ENCODE measurements around the gene ZIC3.

Gene ZIC3

GRCh38 chrX:137574102-137574783 lies 8.3 kb downstream of the ZIC3 start:
- no peak for DNase-seq

GRCh38 chrX:137574784-137575293 lies 8.9 kb downstream of the ZIC3 start:
- no peak for DNase-seq

DNA sequence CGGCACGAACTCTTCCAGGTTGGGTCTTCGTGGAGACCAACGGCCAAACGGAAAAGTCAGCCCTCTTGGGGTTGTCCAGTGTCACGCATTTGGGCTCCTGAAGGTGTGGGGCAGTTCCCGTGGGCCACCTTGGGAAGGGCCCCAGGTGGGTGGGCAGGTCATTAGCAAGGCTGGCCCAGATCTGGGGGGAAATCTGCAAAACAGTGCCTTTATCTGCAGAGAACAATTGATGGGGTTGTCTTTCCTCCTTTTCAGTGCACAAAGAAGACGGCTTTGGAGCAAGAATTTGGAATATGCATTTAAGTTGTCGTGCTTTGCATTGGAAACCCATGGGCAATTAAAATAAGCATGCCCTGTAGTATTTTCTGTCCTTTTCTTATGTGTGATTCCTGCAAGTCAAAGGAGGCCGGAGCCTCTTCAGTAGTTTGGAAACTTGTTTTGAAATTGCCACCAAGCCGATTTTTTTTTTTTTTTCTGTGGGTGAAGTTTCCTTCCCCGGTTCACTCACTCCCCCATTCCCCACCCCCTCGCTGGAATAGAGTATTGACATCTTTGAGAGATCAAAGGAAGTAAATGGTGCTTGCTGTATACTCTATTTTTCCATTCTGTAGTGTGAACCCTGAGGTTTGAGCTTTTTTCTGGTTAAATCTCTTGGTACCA lies 9.8 kb downstream of the ZIC3 start:
- no peak for DNase-seq

DNA sequence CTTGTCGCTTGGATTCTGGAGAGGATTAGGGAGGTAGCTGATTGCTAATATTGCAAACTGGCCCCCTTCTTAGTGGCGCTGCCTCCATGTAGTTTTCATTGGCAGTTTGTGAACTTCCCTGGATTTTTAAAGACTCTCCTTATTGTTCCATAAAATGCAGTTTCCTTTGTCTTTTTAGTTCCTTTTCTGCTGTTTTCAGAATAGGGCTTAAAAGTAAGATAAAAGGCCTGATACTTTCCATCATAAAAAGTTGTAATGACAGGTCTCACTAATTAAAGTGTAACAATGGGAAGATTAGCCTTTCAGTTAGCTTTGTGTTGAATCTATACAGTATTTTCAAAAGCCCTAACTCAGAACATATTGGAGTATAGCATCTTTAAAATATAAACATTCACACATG lies 21.2 kb downstream of the ZIC3 start:
- DNase-seq: no peak

GRCh38 chrX:137600769-137601168 lies 34.8 kb downstream of the ZIC3 start:
- DNase-seq: no peak

Measured in DMS53 (cell line).